H1 (cell line): ENCODE data around the gene ZDHHC16. TPM values are rescaled to one million over a fixed set of nuclear protein-coding genes. Genes with fewer than 3 reads are reported as not detected.

Experiments
- CTCF ChIA-PET: fragments of 300-600 bp; sonication (Branson Sonifier 250); formaldehyde crosslinking; loops from one replicate; lab custom pipeline; 2021; ENCODE audit not compliant: partially characterized antibody; lab: Charles Lee
- POLR2A ChIA-PET: fragments of 300-600 bp; sonication (Branson Sonifier 250); formaldehyde crosslinking; loops from one replicate; lab custom pipeline; 2021; ENCODE audit warnings: inconsistent platforms; ENCODE audit not compliant: partially characterized antibody; lab: Charles Lee
- DNase-seq, 2 experiments: peaks; one replicate each; pipeline versions ENCODE4 v3.0.0 to v3.0.0-alpha.2; 2010 to 2022; ENCODE audit warnings: low spot score in 2 of 2, low read depth in 1 of 2, mixed read lengths in 1 of 2
- FAIRE-seq: peaks from 2 replicates; lab custom pipeline; 2011; peaks lifted over from hg19 to GRCh38; lab: Jason Lieb, UNC
- H2AFZ ChIP-seq: 2 replicates; pipeline ENCODE4 v1.8.1; 2012; ENCODE audit warnings: low read length, inconsistent platforms
- H2AK5ac ChIP-seq: 2 replicates; pipeline ENCODE4 v1.6.1; 2013; ENCODE audit warnings: low read depth, low read length
- H2BK120ac ChIP-seq: replicated peaks from 2 replicates; pipeline ENCODE3; 2013; ENCODE audit warnings: low read depth, low read length, inconsistent platforms
- H2BK12ac ChIP-seq: 2 replicates; pipeline ENCODE4 v1.6.1; 2013; ENCODE audit warnings: low read depth, low read length
- H2BK15ac ChIP-seq: 2 replicates; pipeline ENCODE4 v1.6.1; 2013; ENCODE audit warnings: low read length
- H2BK20ac ChIP-seq: 2 replicates; pipeline ENCODE4 v1.6.1; 2013; ENCODE audit warnings: low read length
- H2BK5ac ChIP-seq: 2 replicates; pipeline ENCODE4 v1.6.1; 2013; ENCODE audit warnings: low read depth, low read length
- H3K14ac ChIP-seq: 2 replicates; pipeline ENCODE4 v1.6.1; 2013; ENCODE audit warnings: inconsistent platforms; ENCODE audit not compliant: insufficient read length
- H3K18ac ChIP-seq: 2 replicates; pipeline ENCODE4 v1.6.1; 2013; ENCODE audit warnings: low read length; ENCODE audit errors: extremely low read depth
- H3K23ac ChIP-seq: 2 replicates; pipeline ENCODE4 v1.6.1; 2013; ENCODE audit warnings: inconsistent platforms; ENCODE audit not compliant: insufficient read length
- H3K23me2 ChIP-seq: 2 replicates; pipeline ENCODE4 v1.6.1; 2013; ENCODE audit warnings: low read depth, low read length
- H3K27ac ChIP-seq: 2 replicates; pipeline ENCODE4 v1.6.1; 2011; ENCODE audit warnings: low read depth, low read length, inconsistent platforms
- H3K27me3 ChIP-seq, 4 experiments: replicated peaks in 1 of 4; 1 replicate in 1 of 4; 2 replicates in 3 of 4; pipeline versions ENCODE4 v1.6.1 to v1.8.1; 2011 to 2013; ENCODE audit warnings: low read length in 3 of 4, mild to moderate bottlenecking in 3 of 4, inconsistent platforms in 2 of 4, mixed read lengths in 2 of 4, moderate library complexity in 1 of 4; ENCODE audit not compliant: control insufficient read depth in 3 of 4, insufficient read depth in 3 of 4; ENCODE audit errors: extremely low read depth in 1 of 4
- H3K36me3 ChIP-seq, 4 experiments: 2 replicates each; pipeline versions ENCODE4 v1.6.1 to v1.8.1; 2011 to 2013; ENCODE audit warnings: mild to moderate bottlenecking in 4 of 4, low read length in 3 of 4, moderate library complexity in 2 of 4, control low read depth in 1 of 4, inconsistent platforms in 1 of 4; ENCODE audit not compliant: insufficient read depth in 4 of 4, control insufficient read depth in 2 of 4
- H3K4ac ChIP-seq: replicated peaks from 2 replicates; pipeline ENCODE3; 2013; ENCODE audit warnings: low read length, low read depth, mixed read lengths, inconsistent platforms; ENCODE audit not compliant: insufficient read length
- H3K4me1 ChIP-seq, 4 experiments: replicated peaks in 1 of 4; 1 replicate in 1 of 4; 2 replicates in 3 of 4; pipeline versions ENCODE4 v1.6.1 to v1.8.1; 2011 to 2013; ENCODE audit warnings: low read length in 3 of 4, inconsistent platforms in 2 of 4, mixed read lengths in 1 of 4; ENCODE audit not compliant: insufficient read depth in 4 of 4, control insufficient read depth in 3 of 4
- H3K4me2 ChIP-seq, 2 experiments: 2 replicates each; pipeline versions ENCODE4 v1.6.1 to v1.8.1; 2011 to 2013; ENCODE audit warnings: low read depth in 2 of 2, low read length in 2 of 2, control low read depth in 1 of 2, inconsistent platforms in 1 of 2, mild to moderate bottlenecking in 1 of 2; ENCODE audit not compliant: insufficient read depth in 1 of 2
- H3K4me3 ChIP-seq, 4 experiments: fragments of 200-600, 300-600 bp in 1 of 4; sonication (generic), shearing (Covaris generic), sonication (Bioruptor Twin) in 1 of 4; 2 replicates each; pipeline versions ENCODE4 v1.5.1 to v1.8.1; 2011 to 2016; ENCODE audit warnings: low read length in 4 of 4, low read depth in 3 of 4, control low read depth in 2 of 4, inconsistent platforms in 2 of 4, mild to moderate bottlenecking in 2 of 4, mixed read lengths in 1 of 4, moderate library complexity in 1 of 4; ENCODE audit not compliant: insufficient read depth in 2 of 4; ENCODE audit errors: extremely low read depth in 1 of 4
- H3K56ac ChIP-seq: replicated peaks from 2 replicates; pipeline ENCODE3; 2013; ENCODE audit warnings: low read depth, mild to moderate bottlenecking, mixed read lengths, low read length, inconsistent platforms; ENCODE audit not compliant: insufficient read length
- H3K79me1 ChIP-seq: 2 replicates; pipeline ENCODE4 v1.6.1; 2013; ENCODE audit warnings: low read depth, low read length, control low read depth
- H3K79me2 ChIP-seq, 2 experiments: 2 replicates each; pipeline versions ENCODE4 v1.6.1 to v1.8.1; 2012 to 2013; ENCODE audit warnings: low read length in 2 of 2, mild to moderate bottlenecking in 2 of 2, inconsistent platforms in 1 of 2; ENCODE audit not compliant: insufficient read depth in 2 of 2, control insufficient read depth in 1 of 2
- H3K9ac ChIP-seq, 4 experiments: replicated peaks in 1 of 4; 1 replicate in 1 of 4; 2 replicates in 3 of 4; pipeline versions ENCODE4 v1.6.1 to v1.8.1; 2011 to 2013; ENCODE audit warnings: low read depth in 3 of 4, low read length in 3 of 4, control low read depth in 2 of 4, mild to moderate bottlenecking in 2 of 4, moderate library complexity in 2 of 4, inconsistent platforms in 1 of 4; ENCODE audit errors: extremely low read depth in 1 of 4
- H3K9me3 ChIP-seq, 2 experiments: 2 replicates each; pipeline versions ENCODE4 v1.6.1 to v1.8.1; 2012 to 2013; ENCODE audit warnings: mild to moderate bottlenecking in 2 of 2, moderate library complexity in 2 of 2, control low read depth in 1 of 2, inconsistent platforms in 1 of 2, low read depth in 1 of 2, low read length in 1 of 2, mixed read lengths in 1 of 2; ENCODE audit not compliant: insufficient read depth in 2 of 2
- H4K20me1 ChIP-seq, 2 experiments: replicated peaks in 1 of 2; 2 replicates each; pipeline versions ENCODE3 to v1.8.1; 2011 to 2013; ENCODE audit warnings: inconsistent platforms in 2 of 2, low read length in 2 of 2, mild to moderate bottlenecking in 1 of 2; ENCODE audit not compliant: insufficient read depth in 2 of 2, control insufficient read depth in 1 of 2
- H4K5ac ChIP-seq: 2 replicates; pipeline ENCODE4 v1.6.1; 2013; ENCODE audit warnings: low read length, low read depth, mixed read lengths, inconsistent platforms; ENCODE audit not compliant: insufficient read length
- H4K8ac ChIP-seq: 2 replicates; pipeline ENCODE4 v1.8.0; 2013; ENCODE audit warnings: mild to moderate bottlenecking, moderate library complexity, low read length, inconsistent platforms; ENCODE audit not compliant: insufficient read depth; ENCODE audit errors: extremely low read depth
- H4K91ac ChIP-seq: replicated peaks from 2 replicates; pipeline ENCODE3; 2013; ENCODE audit warnings: low read length, mixed read lengths, inconsistent platforms; ENCODE audit not compliant: insufficient read length
- ASH2L ChIP-seq: fragments of 200-600, 300-600 bp; sonication (generic); IDR thresholded peaks from one replicate; pipeline ENCODE4 v1.7.1; 2017; ENCODE audit warnings: low read length
- BRCA1 ChIP-seq: IDR thresholded peaks from 2 replicates; pipeline ENCODE4 v1.6.1; 2012; ENCODE audit warnings: low read depth, low read length, improper control_type of control experiment
- EGR1 ChIP-seq: IDR thresholded peaks from 2 replicates; pipeline ENCODE4 v1.6.1; 2011; ENCODE audit warnings: low read depth, low read length, borderline replicate concordance
- EP300 ChIP-seq, 2 experiments: IDR thresholded peaks; 1 replicate in 1 of 2; 2 replicates in 1 of 2; pipeline ENCODE4 v1.6.1; 2011 to 2012; ENCODE audit warnings: low read depth in 2 of 2, low read length in 2 of 2, mild to moderate bottlenecking in 2 of 2, borderline replicate concordance in 1 of 2, inconsistent platforms in 1 of 2, moderate library complexity in 1 of 2
- KDM1A ChIP-seq: fragments of 200-600, 300-600 bp; sonication (generic); IDR thresholded peaks from 2 replicates; pipeline ENCODE4 v1.7.1; 2016; ENCODE audit warnings: mild to moderate bottlenecking, low read length, borderline replicate concordance
- KDM4A ChIP-seq: IDR thresholded peaks from one replicate; pipeline ENCODE4 v1.7.1; 2012; ENCODE audit warnings: low read depth, mild to moderate bottlenecking, moderate library complexity, low read length, inconsistent platforms; ENCODE audit not compliant: severe bottlenecking
- MAX ChIP-seq: IDR thresholded peaks from 2 replicates; pipeline ENCODE4 v1.6.1; 2012; ENCODE audit warnings: inconsistent platforms
- NRF1 ChIP-seq: IDR thresholded peaks from 2 replicates; pipeline ENCODE4 v1.6.1; 2011; ENCODE audit warnings: mild to moderate bottlenecking, low read depth, low read length, improper control_type of control experiment
- POLR2AphosphoS5 ChIP-seq: IDR thresholded peaks from 2 replicates; pipeline ENCODE4 v1.6.1; 2011; ENCODE audit warnings: low read depth, low read length
- SP4 ChIP-seq: IDR thresholded peaks from 2 replicates; pipeline ENCODE4 v1.6.1; 2012; ENCODE audit warnings: low read length, inconsistent platforms
- TCF12 ChIP-seq: IDR thresholded peaks from 2 replicates; pipeline ENCODE4 v1.6.1; 2011; ENCODE audit warnings: low read depth, mild to moderate bottlenecking, low read length
- TEAD4 ChIP-seq: IDR thresholded peaks from 2 replicates; pipeline ENCODE4 v1.6.1; 2012; ENCODE audit warnings: low read depth, low read length, inconsistent platforms, mixed read lengths
- WGBS, 2 experiments: shearing (Covaris generic) in 1 of 2; methylation state at CpG; one replicate each; pipeline versions ENCODE4 v1.1.6 to v1.1.7; 2013 to 2015; ENCODE audit warnings: low lambda C conversion rate in 2 of 2, mixed read lengths in 2 of 2, inconsistent platforms in 1 of 2, low coverage in 1 of 2, missing lambda C conversion rate in 1 of 2; ENCODE audit not compliant: insufficient replicate concordance in 2 of 2, insufficient coverage in 1 of 2, insufficient read length in 1 of 2; ENCODE audit errors: extremely low coverage in 1 of 2, missing lambda C conversion rate in 1 of 2; 5-methylcytosine and 5-hydroxymethylcytosine counted together
- polyA plus RNA-seq, 7 experiments: library from polyadenylated mRNA; depleted of rRNA in 3 of 7; stranded (reverse) in 5 of 7; unstranded in 2 of 7; fragments of >200 nt in 5 of 7; fragments of 200-250 nt in 2 of 7; gene quantifications; 1 replicate in 5 of 7; 2 replicates in 1 of 7; 4 replicates in 1 of 7; pipeline versions ENCODE4 v1.2.1 to v1.2.3, GENCODE V29; 2011 to 2013; ENCODE audit warnings: missing spikeins in 2 of 7, mixed read lengths in 2 of 7
- total RNA-seq: library from RNA; stranded (reverse); fragmentation: NEBNext Ultra II Directional; extraction: Animal tissue kit (Norgen Biotek cat#: 25700); gene quantifications from 2 replicates; pipeline ENCODE4 v1.2.1, GENCODE V29; 2021

ZDHHC16 gene
- total and polyA plus RNA-seq, 2 of the 8 experiments (the other 6 are each of a cell fraction or from before 2014, with no cell fraction given), result 45.9 to 108 TPM

- Histone ChIP-seq H2BK15ac (no peak overlapping the region), H2BK12ac (no peak overlapping the region), H2AK5ac (no peak overlapping the region), H2BK5ac (no peak overlapping the region; the same call in 1 of the 2 replicates), H3K36me3 (peaks cover 2 to 35% (median 20%) of the 10 kb centered on the region in 4 experiments; a peak in 7 of 8 replicates), H4K8ac (no peak overlapping the region), H3K23me2 (peaks cover 4% of the 10 kb centered on the region; the same call in 1 of the 2 replicates), H3K9me3 (no peaks in the 10 kb centered on the region), H4K20me1 (peaks cover 4 to 16% of the 10 kb centered on the region in 2 experiments), H3K14ac (no peak overlapping the region)
- ChIA-PET CTCF (interaction anchor here (1.1 to 7.2 kb wide), 2 partner anchors 15 to 83 kb away, joined by 4 to 40 read pairs; no protein-coding TSS in a partner anchor), POLR2A (interaction anchor here (1.4 to 13.8 kb wide), 4 partner anchors 9 to 26 kb away, joined by 4 to 185 read pairs (median 54); no protein-coding TSS in a partner anchor)
- TF ChIP-seq NRF1, result no peak
- no peak for TF ChIP-seq EGR1
- no peak for TF ChIP-seq KDM1A
- TF ChIP-seq MAX, result no peak
- no peak for TF ChIP-seq TCF12
- no peak for TF ChIP-seq ASH2L
- no peak for TF ChIP-seq EP300 (IDR thresholded peaks at IDR 0.05; ENCODE audit: borderline replicate concordance in 1 of 2, low read depth in 2 of 2, low read length in 2 of 2)
- TF ChIP-seq SP4, result no peak
- no peak for TF ChIP-seq KDM4A
- no peak for TF ChIP-seq TEAD4
- TF ChIP-seq POLR2AphosphoS5, result no peak
- no peak for TF ChIP-seq BRCA1
- TF ChIP-seq, all 59 proteins: peak for 0
- Histone ChIP-seq H4K5ac (no peak overlapping the region), H2BK120ac (no peak overlapping the region), H2BK20ac (no peak overlapping the region), H3K4me3 (no peak overlapping the region), H3K56ac (no peak overlapping the region), H3K4me1 (peaks cover 0 to 4% (median 0%) of the 10 kb centered on the region in 4 experiments; a peak in 2 of 7 replicates), H3K27ac (no peak overlapping the region), H2AFZ (no peak overlapping the region), H3K27me3 (no peaks in the 10 kb centered on the region), H3K9ac (no peak overlapping the region), H3K18ac (no peak overlapping the region), H3K79me1 (peaks cover 11% of the 10 kb centered on the region; the same call in 1 of the 2 replicates), H3K4ac (no peak overlapping the region), H3K23ac (no peak overlapping the region), H3K4me2 (no peak overlapping the region), H4K91ac (no peak overlapping the region), H3K79me2 (peaks cover 5 to 22% of the 10 kb centered on the region in 2 experiments)
- no peak for FAIRE-seq
- DNase-seq, result no peak
- 92% methylated on average over 2 of the region's 2 CpGs; no CpG with 5 or more reads in 1 of the 2 experiments for WGBS, 2 experiments
These were observed 4.9 kb downstream of the ZDHHC16 start for GRCh38 chr10:97450828-97451227.
